Renal pelvis (tissue), 12 donors: ENCODE results near the gene CST4. TPM values are rescaled to one million over a fixed set of nuclear protein-coding genes. Genes with fewer than 3 reads are reported as not detected.
"Not testable (repeated sequence)": the region's sequence is repeated elsewhere in the genome, so short reads cannot be mapped to it uniquely, and the experiment has no call there.

Experiments used
- DNase-seq: peaks from one replicate; pipeline ENCODE4 v3.0.0-alpha.2; 2013
- long read RNA-seq, 16 experiments: transcript quantifications; one replicate each; lab custom pipeline, GENCODE V29; 2026
- polyA plus RNA-seq, 3 donors: library from polyadenylated mRNA; unstranded; fragments of 120-200 nt; gene quantifications; one replicate each; pipeline ENCODE4 v1.2.1, GENCODE V29; 2013; ENCODE audit not compliant: insufficient read length in 3 of 3

The CST4 gene
- polyA plus RNA-seq: not detected
- long read RNA-seq, donor 1: 0 reads
- long read RNA-seq, donor 2: 0 reads
- long read RNA-seq, donor 3: 0 reads
- long read RNA-seq, donor 4: 0 reads
- long read RNA-seq, donor 5: 0 reads
- long read RNA-seq, donor 6: 0 reads
- long read RNA-seq, donor 7: 0 reads
- long read RNA-seq, donor 8: 0 reads
- long read RNA-seq, donor 9: 0 reads
- long read RNA-seq, donor 10: 0 reads
- long read RNA-seq, donor 11: 0 reads
- long read RNA-seq, donor 12: 0 reads
- long read RNA-seq, donor 13: 0 reads
- long read RNA-seq, donor 14: 0 reads
- long read RNA-seq, donor 15: 0 reads
- long read RNA-seq, donor 16: 0 reads

- DNase-seq: not testable (repeated sequence)
These were observed at the start of gene CST4 for GRCh38 chr20:23688684-23689398. TSS of gene CST4 (minus strand) at chr20:23689038. CDS start at chr20:23688969, 69 bp downstream.

GRCh38 chr20:23735391-23735790 is 46.6 kb upstream of the CST4 start:
- DNase-seq: not testable (repeated sequence)

- DNase-seq: not testable (repeated sequence)
These were observed 46.1 kb upstream of the CST4 start for GRCh38 chr20:23734949-23735348.

- not testable (repeated sequence) for DNase-seq
These were observed 45.6 kb upstream of the CST4 start for GRCh38 chr20:23734440-23734839.

GRCh38 chr20:23727016-23727415 is 38.2 kb upstream of the CST4 start:
- no peak for DNase-seq

- no peak for DNase-seq
These were observed 36.3 kb upstream of the CST4 start for GRCh38 chr20:23725102-23725501.

- not testable (repeated sequence) for DNase-seq
These were observed 34.9 kb upstream of the CST4 start for GRCh38 chr20:23723659-23724307.

- DNase-seq: not testable (repeated sequence)
These were observed 34.0 kb upstream of the CST4 start for GRCh38 chr20:23722851-23723250.

GRCh38 chr20:23721962-23722361 is 33.1 kb upstream of the CST4 start:
- no peak for DNase-seq

- not testable (repeated sequence) for DNase-seq
These were observed 30.5 kb upstream of the CST4 start for GRCh38 chr20:23719351-23719750.

GRCh38 chr20:23711778-23712177 is 22.9 kb upstream of the CST4 start:
- DNase-seq: not testable (repeated sequence)

- DNase-seq: no peak
These were observed 21.9 kb upstream of the CST4 start for GRCh38 chr20:23710771-23711170.

- no peak for DNase-seq
These were observed 17.1 kb upstream of the CST4 start for GRCh38 chr20:23705895-23706294.

GRCh38 chr20:23702021-23702420 is 13.2 kb upstream of the CST4 start:
- DNase-seq: no peak

GRCh38 chr20:23700931-23701330 is 12.1 kb upstream of the CST4 start:
- no peak for DNase-seq

- DNase-seq: no peak
These were observed 9.1 kb upstream of the CST4 start for GRCh38 chr20:23697947-23698346.

- DNase-seq: not testable (repeated sequence)
These were observed 6.2 kb upstream of the CST4 start for GRCh38 chr20:23695068-23695395.

- DNase-seq: not testable (repeated sequence)
These were observed 5.6 kb upstream of the CST4 start for GRCh38 chr20:23694178-23695067.

- not testable (repeated sequence) for DNase-seq
These were observed 4.1 kb upstream of the CST4 start for GRCh38 chr20:23692725-23693619.

GRCh38 chr20:23691675-23692074 is 2.8 kb upstream of the CST4 start:
- no peak for DNase-seq

- no peak for DNase-seq
These were observed 1.7 kb upstream of the CST4 start for GRCh38 chr20:23690581-23690980.
